K562 (cell line): Measurements from ENCODE around the gene RTN4. TPM values are rescaled to one million over a fixed set of nuclear protein-coding genes. Genes with fewer than 3 reads are reported as not detected.

Experiments
- ADNP ChIP-seq: fragments of 200-800 bp; sonication (Bioruptor generic); IDR thresholded peaks from 2 replicates; pipeline ENCODE4 v1.6.1; 2016; ENCODE audit warnings: missing genetic modification characterization, missing compliant biosample characterization
- AFF1 ChIP-seq, 2 experiments: fragments of 450-650 bp; IDR thresholded peaks; 2 replicates each; pipeline ENCODE4 v1.6.1; 2018; ENCODE audit warnings: mild to moderate bottlenecking in 2 of 2, low read depth in 1 of 2; ENCODE audit not compliant: partially characterized antibody in 2 of 2
- BCLAF1 ChIP-seq, 2 experiments: fragments of 450-650 bp in 1 of 2; IDR thresholded peaks; 2 replicates each; pipeline ENCODE4 v1.6.1; 2011 to 2017; ENCODE audit warnings: low read depth in 2 of 2, antibody characterized with exemption in 1 of 2, borderline replicate concordance in 1 of 2, low read length in 1 of 2, mild to moderate bottlenecking in 1 of 2, mixed read lengths in 1 of 2; ENCODE audit not compliant: control insufficient read depth in 1 of 2
- BRD4 ChIP-seq: fragments of 200-600 bp; sonication (generic); IDR thresholded peaks from 2 replicates; pipeline ENCODE4 v1.6.1; 2017; ENCODE audit warnings: inconsistent platforms
- DACH1 ChIP-seq: fragments of 450-650 bp; IDR thresholded peaks from 2 replicates; pipeline ENCODE4 v1.6.1; 2018; ENCODE audit not compliant: partially characterized antibody
- FOXJ2 ChIP-seq: fragments of 200-800 bp; sonication (Bioruptor generic); IDR thresholded peaks from 2 replicates; pipeline ENCODE4 v1.6.1; 2016; ENCODE audit warnings: missing genetic modification characterization, missing compliant biosample characterization
- FOXO4 ChIP-seq: fragments of 450-650 bp; formaldehyde crosslinking; IDR thresholded peaks from 2 replicates; pipeline ENCODE4 v1.4.0; 2020; ENCODE audit warnings: mild to moderate bottlenecking, moderate library complexity
- GTF2F1 ChIP-seq: IDR thresholded peaks from 2 replicates; pipeline ENCODE4 v1.6.1; 2011; ENCODE audit warnings: low read depth, low read length, improper control_type of control experiment
- MXI1 ChIP-seq: IDR thresholded peaks from 2 replicates; pipeline ENCODE4 v1.6.1; 2011; ENCODE audit warnings: low read depth, mild to moderate bottlenecking, improper control_type of control experiment, low read length
- NFYB ChIP-seq: IDR thresholded peaks from 2 replicates; pipeline ENCODE4 v1.6.1; 2011; ENCODE audit warnings: mild to moderate bottlenecking, moderate library complexity; ENCODE audit not compliant: insufficient read length; ENCODE audit errors: extremely low read depth
- POLR2H ChIP-seq: IDR thresholded peaks from 2 replicates; pipeline ENCODE4 v1.6.1; 2016; ENCODE audit warnings: missing genetic modification characterization, low read depth, mild to moderate bottlenecking, control low read depth, missing compliant biosample characterization, moderate library complexity
- SLC30A9 ChIP-seq: fragments of 250-450 bp; sonication (Bioruptor Pico); IDR thresholded peaks from 2 replicates; pipeline ENCODE4 v1.8.0; 2022; ENCODE audit warnings: mild to moderate bottlenecking, moderate library complexity
- ZNF174 ChIP-seq: fragments of 250-450 bp; sonication (Bioruptor Pico); IDR thresholded peaks from 2 replicates; pipeline ENCODE4 v1.4.0; 2020; ENCODE audit warnings: mild to moderate bottlenecking
- ZNF263 ChIP-seq: sonication (generic); formaldehyde crosslinking; IDR thresholded peaks from 2 replicates; pipeline ENCODE4 v1.8.0; 2022; ENCODE audit warnings: mild to moderate bottlenecking, missing genetic modification reagents, borderline replicate concordance
- ZNF395 ChIP-seq: fragments of 200-800 bp; sonication (Bioruptor generic); IDR thresholded peaks from 2 replicates; pipeline ENCODE4 v1.6.1; 2017; ENCODE audit warnings: missing genetic modification characterization, missing compliant biosample characterization
- ZNF79 ChIP-seq: fragments of 250-450 bp; sonication (Bioruptor Pico); IDR thresholded peaks from 2 replicates; pipeline ENCODE4 v1.4.0; 2020; ENCODE audit warnings: low read depth, mild to moderate bottlenecking, moderate library complexity
- polyA plus RNA-seq, 8 experiments: library from polyadenylated mRNA; depleted of rRNA in 4 of 8; stranded (reverse) in 5 of 8; unstranded in 3 of 8; fragments of >200 nt; fragmentation: Nextera tagmentation in 2 of 8; fragmentation: Illumina TruSeq in 1 of 8; extraction: Ambion mirVana in 2 of 8; extraction: Trizol in 1 of 8; gene quantifications; 2 replicates each; pipeline versions ENCODE4 v1.2.1 to v1.2.3, GENCODE V29; 2011 to 2014; ENCODE audit warnings: inconsistent platforms in 1 of 8, missing spikeins in 1 of 8
- total RNA-seq, 7 experiments: library from RNA; depleted of rRNA in 6 of 7; stranded (reverse); fragments of >200 nt in 6 of 7; fragmentation: Illumina TruSeq in 2 of 7; extraction: Trizol in 2 of 7; gene quantifications; 2 replicates each; pipeline versions ENCODE4 v1.2.1 to v1.2.3, GENCODE V29; 2011 to 2021; ENCODE audit warnings: low replicate concordance in 1 of 7

The RTN4 gene
- total and polyA plus RNA-seq, 9 of the 15 experiments (the other 6 are each of a cell fraction or from before 2014, with no cell fraction given), result 73.0 to 248 (median 116) TPM

GRCh38 chr2:55052129-55053061, 2.1 kb upstream of the RTN4 start (continued):
- TF ChIP-seq BCLAF1 (IDR thresholded peaks at IDR 0.05; ENCODE audit: borderline replicate concordance in 1 of 2, control insufficient read depth in 1 of 2, low read depth in 2 of 2, low read length in 1 of 2) (no peak), DACH1 (peak; percentile 29), GTF2F1 (no peak), NFYB (no peak), ZNF174 (CRISPR knock-in tag) (no peak), SLC30A9 (no peak), ZNF263 (no peak), FOXJ2 (tag) (no peak), BRD4 (no peak), FOXO4 (CRISPR knock-in tag) (no peak), ZNF79 (no peak), POLR2H (tag) (peak; percentile 25; the same call in 1 of the 2 replicates), MXI1 (no peak), ZNF395 (CRISPR knock-in tag) (no peak), AFF1 (IDR thresholded peaks at IDR 0.05; ENCODE audit: low read depth in 1 of 2, partially characterized antibody in 2 of 2) (peak; percentile 32 to 64), ADNP (no peak; the same call in 1 of the 2 replicates)
